D721Med (cell line): Measurements from ENCODE around the gene CDC42SE2.

Experiments
- DNase-seq: peaks from one replicate; pipeline ENCODE4 v3.0.0; 2011; ENCODE audit warnings: low spot score; ENCODE audit not compliant: insufficient read length
- FAIRE-seq: peaks from 2 replicates; lab custom pipeline; 2011; peaks lifted over from hg19 to GRCh38; lab: Jason Lieb, UNC
- CTCF ChIP-seq: IDR thresholded peaks from 2 replicates; pipeline ENCODE4 v1.5.1; 2012; ENCODE audit warnings: mild to moderate bottlenecking, control low read depth; ENCODE audit not compliant: insufficient read depth; ENCODE audit errors: missing control alignments

Gene CDC42SE2

GRCh38 chr5:131355971-131356528 lies 92.2 kb downstream of the CDC42SE2 start:
- DNase-seq = no peak
- no peak for FAIRE-seq

GRCh38 chr5:131356619-131357018 lies 92.8 kb downstream of the CDC42SE2 start:
- no peak for DNase-seq
- no peak for TF ChIP-seq CTCF
- no peak for FAIRE-seq

More at GRCh38 chr5:131355971-131356528, 92.2 kb downstream of the CDC42SE2 start:
- TF ChIP-seq CTCF = no peak

GRCh38 chr5:131357739-131358561 lies 94.1 kb downstream of the CDC42SE2 start:
- no peak for TF ChIP-seq CTCF
- no peak for DNase-seq

GRCh38 chr5:131361677-131362315 lies 97.9 kb downstream of the CDC42SE2 start:
- TF ChIP-seq CTCF = no peak
- DNase-seq (no peak), FAIRE-seq (no peak)

More at GRCh38 chr5:131357739-131358561, 94.1 kb downstream of the CDC42SE2 start:
- no peak for FAIRE-seq

- TF ChIP-seq CTCF = no peak
- no peak for DNase-seq
- FAIRE-seq = no peak
Measured at GRCh38 chr5:131363811-131364506, 100.1 kb downstream of the CDC42SE2 start.

GRCh38 chr5:131364507-131365050 lies 100.7 kb downstream of the CDC42SE2 start:
- FAIRE-seq (no peak), DNase-seq (no peak)
- TF ChIP-seq CTCF = no peak
